Measurements from ENCODE around the gene CEP250. TPM values are rescaled to one million over a fixed set of nuclear protein-coding genes. Genes with fewer than 3 reads are reported as not detected.

CEP250 gene
- total and polyA plus RNA-seq, 4 donors: 16.2 to 32.5 (median 19.9) TPM

GRCh38 chr20:35496481-35496880 is 41.1 kb downstream of the CEP250 start:
- H3K9me3 ChIP-seq (ENCODE audit: control insufficient read depth, low read length): no peaks in the 10 kb centered on the region
- no peak overlapping the region for H3K27ac ChIP-seq (ENCODE audit: low read depth in 1 of 2, low read length in 2 of 2)
- no peaks in the 10 kb centered on the region for H3K4me1 ChIP-seq (ENCODE audit: control insufficient read depth in 1 of 2, insufficient read depth in 2 of 2, low read length in 2 of 2)
- intact Hi-C loops (cut with DNase I): no loop called here
- peaks cover 0 to 6% of the 10 kb centered on the region in 2 donors for H3K36me3 ChIP-seq (ENCODE audit: control insufficient read depth in 1 of 2, insufficient read depth in 2 of 2, low read length in 1 of 2)
- H3K4me3 ChIP-seq (ENCODE audit: low read length in 2 of 2): no peak overlapping the region
- no peak for DNase-seq
- no peak for ATAC-seq (ENCODE audit: low FRiP score)
- whole genome bisulfite sequencing, 2 donors: 94 to 95% methylated on average over 3 of the region's 3 CpGs
- no peaks in the 10 kb centered on the region for H3K27me3 ChIP-seq (ENCODE audit: control insufficient read depth in 1 of 2, insufficient read depth in 2 of 2, low read length in 1 of 2)

GRCh38 chr20:35497320-35497719 is 41.9 kb downstream of the CEP250 start:
- DNase-seq (no peak), ATAC-seq (ENCODE audit: low FRiP score) (no peak)
- peaks cover 0 to 8% of the 10 kb centered on the region in 2 donors for H3K36me3 ChIP-seq (ENCODE audit: control insufficient read depth in 1 of 2, insufficient read depth in 2 of 2, low read length in 1 of 2)
- no peaks in the 10 kb centered on the region for H3K9me3 ChIP-seq (ENCODE audit: control insufficient read depth, low read length)
- H3K4me1 ChIP-seq (ENCODE audit: control insufficient read depth in 1 of 2, insufficient read depth in 2 of 2, low read length in 2 of 2): no peaks in the 10 kb centered on the region
- no peak overlapping the region for H3K4me3 ChIP-seq (ENCODE audit: low read length in 2 of 2)
- intact Hi-C loops (cut with DNase I): no loop called here
- no peaks in the 10 kb centered on the region for H3K27me3 ChIP-seq (ENCODE audit: control insufficient read depth in 1 of 2, insufficient read depth in 2 of 2, low read length in 1 of 2)
- peak overlapping the region in 1 of 2 donors; percentile 34 for H3K27ac ChIP-seq (ENCODE audit: low read depth in 1 of 2, low read length in 2 of 2)
- WGBS, 2 donors: 87 to 89% methylated on average over 5 of the region's 5 CpGs

- ATAC-seq (ENCODE audit: low FRiP score): peak; percentile 85
- intact Hi-C loops (cut with DNase I): no loop called here
- Histone ChIP-seq H3K27ac (ENCODE audit: low read depth in 1 of 2, low read length in 2 of 2) (no peak overlapping the region), H3K4me3 (ENCODE audit: low read length in 2 of 2) (no peak overlapping the region), H3K4me1 (ENCODE audit: control insufficient read depth in 1 of 2, insufficient read depth in 2 of 2, low read length in 2 of 2) (no peaks in the 10 kb centered on the region), H3K27me3 (ENCODE audit: control insufficient read depth in 1 of 2, insufficient read depth in 2 of 2, low read length in 1 of 2) (no peaks in the 10 kb centered on the region), H3K9me3 (ENCODE audit: control insufficient read depth, low read length) (no peaks in the 10 kb centered on the region), H3K36me3 (ENCODE audit: control insufficient read depth in 1 of 2, insufficient read depth in 2 of 2, low read length in 1 of 2) (peaks cover 0 to 11% of the 10 kb centered on the region in 2 donors)
- peak; percentile 79 to 86 for DNase-seq
- 51 to 61% methylated on average over 9 of the region's 9 CpGs for WGBS, 2 donors
Observed at GRCh38 chr20:35497780-35498189, 42.4 kb downstream of the CEP250 start.

GRCh38 chr20:35499271-35499670 is 43.9 kb downstream of the CEP250 start:
- 84 to 90% methylated on average over 1 of the region's 1 CpG for WGBS, 2 donors
- Histone ChIP-seq H3K4me1 (ENCODE audit: control insufficient read depth in 1 of 2, insufficient read depth in 2 of 2, low read length in 2 of 2) (no peaks in the 10 kb centered on the region), H3K27me3 (ENCODE audit: control insufficient read depth in 1 of 2, insufficient read depth in 2 of 2, low read length in 1 of 2) (no peaks in the 10 kb centered on the region), H3K9me3 (ENCODE audit: control insufficient read depth, low read length) (no peaks in the 10 kb centered on the region), H3K36me3 (ENCODE audit: control insufficient read depth in 1 of 2, insufficient read depth in 2 of 2, low read length in 1 of 2) (peaks cover 0 to 14% of the 10 kb centered on the region in 2 donors), H3K4me3 (ENCODE audit: low read length in 2 of 2) (no peak overlapping the region), H3K27ac (ENCODE audit: low read depth in 1 of 2, low read length in 2 of 2) (no peak overlapping the region)
- ATAC-seq (ENCODE audit: low FRiP score) (no peak), DNase-seq (no peak)
- intact Hi-C loops (cut with DNase I): no loop called here

- DNase-seq (no peak), ATAC-seq (ENCODE audit: low FRiP score) (no peak)
- intact Hi-C loops (cut with DNase I): no loop called here
- Histone ChIP-seq H3K27ac (ENCODE audit: low read depth in 1 of 2, low read length in 2 of 2) (no peak overlapping the region), H3K27me3 (ENCODE audit: control insufficient read depth in 1 of 2, insufficient read depth in 2 of 2, low read length in 1 of 2) (no peaks in the 10 kb centered on the region), H3K36me3 (ENCODE audit: control insufficient read depth in 1 of 2, insufficient read depth in 2 of 2, low read length in 1 of 2) (peaks cover 0 to 11% of the 10 kb centered on the region in 2 donors), H3K4me1 (ENCODE audit: control insufficient read depth in 1 of 2, insufficient read depth in 2 of 2, low read length in 2 of 2) (no peaks in the 10 kb centered on the region), H3K9me3 (ENCODE audit: control insufficient read depth, low read length) (no peaks in the 10 kb centered on the region), H3K4me3 (ENCODE audit: low read length in 2 of 2) (no peak overlapping the region)
- WGBS, 2 donors: 92 to 93% methylated on average over 8 of the region's 8 CpGs
Observed at GRCh38 chr20:35502352-35502751, 47.0 kb downstream of the CEP250 start.

GRCh38 chr20:35503281-35503680 is 47.9 kb downstream of the CEP250 start:
- 94 to 96% methylated on average over 10 of the region's 10 CpGs for WGBS, 2 donors
- Histone ChIP-seq H3K27ac (ENCODE audit: low read depth in 1 of 2, low read length in 2 of 2) (no peak overlapping the region), H3K27me3 (ENCODE audit: control insufficient read depth in 1 of 2, insufficient read depth in 2 of 2, low read length in 1 of 2) (no peaks in the 10 kb centered on the region), H3K4me3 (ENCODE audit: low read length in 2 of 2) (no peak overlapping the region), H3K4me1 (ENCODE audit: control insufficient read depth in 1 of 2, insufficient read depth in 2 of 2, low read length in 2 of 2) (no peaks in the 10 kb centered on the region), H3K36me3 (ENCODE audit: control insufficient read depth in 1 of 2, insufficient read depth in 2 of 2, low read length in 1 of 2) (peaks cover 0 to 16% of the 10 kb centered on the region in 2 donors), H3K9me3 (ENCODE audit: control insufficient read depth, low read length) (no peaks in the 10 kb centered on the region)
- intact Hi-C loops (cut with DNase I): no loop called here
- no peak for DNase-seq
- no peak for ATAC-seq (ENCODE audit: low FRiP score)

GRCh38 chr20:35503841-35504561 is 48.6 kb downstream of the CEP250 start:
- Histone ChIP-seq H3K27me3 (ENCODE audit: control insufficient read depth in 1 of 2, insufficient read depth in 2 of 2, low read length in 1 of 2) (no peaks in the 10 kb centered on the region), H3K4me1 (ENCODE audit: control insufficient read depth in 1 of 2, insufficient read depth in 2 of 2, low read length in 2 of 2) (no peaks in the 10 kb centered on the region), H3K27ac (ENCODE audit: low read depth in 1 of 2, low read length in 2 of 2) (no peak overlapping the region), H3K4me3 (ENCODE audit: low read length in 2 of 2) (no peak overlapping the region), H3K36me3 (ENCODE audit: control insufficient read depth in 1 of 2, insufficient read depth in 2 of 2, low read length in 1 of 2) (peaks cover 0 to 18% of the 10 kb centered on the region in 2 donors), H3K9me3 (ENCODE audit: control insufficient read depth, low read length) (no peaks in the 10 kb centered on the region)
- ATAC-seq (ENCODE audit: low FRiP score): peak; percentile 30
- WGBS, 2 donors: 61 to 68% methylated on average over 16 of the region's 16 CpGs
- intact Hi-C loops (cut with DNase I): no loop called here
- no peak for DNase-seq

GRCh38 chr20:35504751-35505150 is 49.4 kb downstream of the CEP250 start:
- Histone ChIP-seq H3K9me3 (ENCODE audit: control insufficient read depth, low read length) (no peaks in the 10 kb centered on the region), H3K36me3 (ENCODE audit: control insufficient read depth in 1 of 2, insufficient read depth in 2 of 2, low read length in 1 of 2) (peaks cover 0 to 19% of the 10 kb centered on the region in 2 donors), H3K4me1 (ENCODE audit: control insufficient read depth in 1 of 2, insufficient read depth in 2 of 2, low read length in 2 of 2) (no peaks in the 10 kb centered on the region), H3K27me3 (ENCODE audit: control insufficient read depth in 1 of 2, insufficient read depth in 2 of 2, low read length in 1 of 2) (no peaks in the 10 kb centered on the region), H3K4me3 (ENCODE audit: low read length in 2 of 2) (no peak overlapping the region), H3K27ac (ENCODE audit: low read depth in 1 of 2, low read length in 2 of 2) (no peak overlapping the region)
- WGBS, 2 donors: 95% methylated on average over 5 of the region's 5 CpGs
- ATAC-seq (ENCODE audit: low FRiP score) (no peak), DNase-seq (no peak)
- intact Hi-C loops (cut with DNase I): no loop called here

- 88 to 90% methylated on average over 3 of the region's 3 CpGs for WGBS, 2 donors
Observed at GRCh38 chr20:35506179-35506578, 50.8 kb downstream of the CEP250 start.

More at GRCh38 chr20:35506179-35506578, 50.8 kb downstream of the CEP250 start:
- ATAC-seq (ENCODE audit: low FRiP score) (no peak), DNase-seq (no peak)
- no peaks in the 10 kb centered on the region for H3K9me3 ChIP-seq (ENCODE audit: control insufficient read depth, low read length)
- H3K27me3 ChIP-seq (ENCODE audit: control insufficient read depth in 1 of 2, insufficient read depth in 2 of 2, low read length in 1 of 2): no peaks in the 10 kb centered on the region
- no peaks in the 10 kb centered on the region for H3K4me1 ChIP-seq (ENCODE audit: control insufficient read depth in 1 of 2, insufficient read depth in 2 of 2, low read length in 2 of 2)
- peaks cover 0 to 19% of the 10 kb centered on the region in 2 donors for H3K36me3 ChIP-seq (ENCODE audit: control insufficient read depth in 1 of 2, insufficient read depth in 2 of 2, low read length in 1 of 2)
- no peak overlapping the region for H3K27ac ChIP-seq (ENCODE audit: low read depth in 1 of 2, low read length in 2 of 2)
- intact Hi-C loops (cut with DNase I): no loop called here
- H3K4me3 ChIP-seq (ENCODE audit: low read length in 2 of 2): no peak overlapping the region

All from aorta (tissue), 5 donors.